Smooth muscle cell (in vitro differentiated cells): ENCODE measurements around the gene INPPL1. TPM values are rescaled to one million over a fixed set of nuclear protein-coding genes. Genes with fewer than 3 reads are reported as not detected.

Experiments used
- DNase-seq: peaks from one replicate; lab custom pipeline; 2025; ENCODE audit not compliant: unreplicated experiment; lab: John Stamatoyannopoulos, UW
- H2AFZ ChIP-seq: fragments of 200-600 bp; sonication (generic); 2 replicates; pipeline ENCODE4 v1.6.0; 2016; ENCODE audit warnings: antibody characterized with exemption, low read depth, mild to moderate bottlenecking
- H3F3A ChIP-seq: fragments of 200-600 bp; sonication (generic); 2 replicates; pipeline ENCODE4 v1.6.0; 2017; ENCODE audit warnings: antibody characterized with exemption, low read depth
- H3K27ac ChIP-seq: fragments of 200-600 bp; sonication (generic); 2 replicates; pipeline ENCODE4 v1.5.1; 2016; ENCODE audit warnings: low read depth, mild to moderate bottlenecking
- H3K27me3 ChIP-seq: fragments of 200-600 bp; sonication (generic); 2 replicates; pipeline ENCODE4 v1.6.1; 2016; ENCODE audit warnings: low read depth, mild to moderate bottlenecking
- H3K36me3 ChIP-seq: fragments of 200-600 bp; sonication (generic); 2 replicates; pipeline ENCODE4 v1.5.1; 2016; ENCODE audit warnings: low read depth
- H3K4me1 ChIP-seq: fragments of 200-600 bp; sonication (generic); 2 replicates; pipeline ENCODE4 v1.5.1; 2016; ENCODE audit warnings: low read depth
- H3K4me2 ChIP-seq: fragments of 200-600 bp; sonication (generic); 2 replicates; pipeline ENCODE4 v1.6.0; 2016; ENCODE audit warnings: mild to moderate bottlenecking
- H3K4me3 ChIP-seq: fragments of 200-600 bp; sonication (generic); 2 replicates; pipeline ENCODE4 v1.5.1; 2016; ENCODE audit warnings: mild to moderate bottlenecking
- H3K79me2 ChIP-seq: fragments of 200-600 bp; sonication (generic); 2 replicates; pipeline ENCODE4 v1.6.0; 2016; ENCODE audit warnings: low read depth, mild to moderate bottlenecking
- H3K9ac ChIP-seq: fragments of 200-600 bp; sonication (generic); 2 replicates; pipeline ENCODE4 v1.6.0; 2016; ENCODE audit warnings: low read depth
- H3K9me3 ChIP-seq: fragments of 200-600 bp; sonication (generic); replicated peaks from 2 replicates; pipeline ENCODE4 v1.5.1; 2016; ENCODE audit warnings: low read depth
- H4K20me1 ChIP-seq: fragments of 200-600 bp; sonication (generic); 2 replicates; pipeline ENCODE4 v1.6.0; 2016; ENCODE audit warnings: low read depth
- WGBS: methylation state at CpG from one replicate; pipeline ENCODE4 v1.1.7; 2016; ENCODE audit warnings: low lambda C conversion rate; 5-methylcytosine and 5-hydroxymethylcytosine counted together
- polyA plus RNA-seq: library from polyadenylated mRNA; unstranded; fragments of >200 nt; fragmentation: Nextera tagmentation; extraction: Ambion mirVana; gene quantifications from 2 replicates; pipeline ENCODE4 v1.2.1, GENCODE V29; 2016
- total RNA-seq: library from RNA; depleted of rRNA; stranded (reverse); fragments of >200 nt; gene quantifications from 2 replicates; pipeline ENCODE4 v1.2.3, GENCODE V29; 2014
- TF ChIP-seq, protein P1 (sequence below): fragments of 200-600 bp; sonication (generic); IDR thresholded peaks from 2 replicates; pipeline ENCODE4 v1.5.1; 2017; ENCODE audit warnings: borderline replicate concordance, mild to moderate bottlenecking, antibody characterized with exemption; ENCODE audit not compliant: insufficient read depth, poor library complexity, severe bottlenecking

INPPL1 gene
- total and polyA plus RNA-seq, 2 experiments from 2014 or later: 71.6 to 95.6 TPM

DNA sequence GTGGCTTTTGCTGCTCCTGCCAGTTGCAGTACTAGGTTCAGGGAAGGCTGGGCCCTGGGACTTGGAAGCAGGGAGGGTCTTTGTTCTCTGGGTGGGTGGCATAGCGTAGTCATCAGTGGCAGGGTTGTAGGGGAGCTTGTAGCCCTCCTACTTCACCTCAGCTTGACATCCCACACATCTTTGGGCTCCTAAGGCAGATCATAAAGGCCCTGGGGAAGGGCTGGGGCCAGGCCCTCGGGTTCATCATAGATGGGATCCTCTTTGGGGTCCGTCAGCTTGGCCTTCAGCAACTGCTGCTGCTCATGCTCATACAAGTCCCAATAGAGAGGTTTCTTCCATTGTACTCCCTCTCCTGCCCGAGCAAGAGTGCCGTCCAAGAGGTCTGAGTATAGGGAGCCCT lies 25.4 kb downstream of the INPPL1 start:
- Histone ChIP-seq H3K79me2 (no peaks in the 10 kb centered on the region), H3K9ac (no peak overlapping the region), H3K27me3 (peaks cover 36% of the 10 kb centered on the region), H3K36me3 (no peaks in the 10 kb centered on the region), H3K27ac (no peak overlapping the region), H3K4me3 (no peak overlapping the region), H3K4me2 (no peak overlapping the region), H3K4me1 (no peaks in the 10 kb centered on the region), H4K20me1 (no peaks in the 10 kb centered on the region), H3F3A (no peaks in the 10 kb centered on the region), H2AFZ (no peak overlapping the region), H3K9me3 (no peaks in the 10 kb centered on the region)
- TF ChIP-seq, protein P1, sequence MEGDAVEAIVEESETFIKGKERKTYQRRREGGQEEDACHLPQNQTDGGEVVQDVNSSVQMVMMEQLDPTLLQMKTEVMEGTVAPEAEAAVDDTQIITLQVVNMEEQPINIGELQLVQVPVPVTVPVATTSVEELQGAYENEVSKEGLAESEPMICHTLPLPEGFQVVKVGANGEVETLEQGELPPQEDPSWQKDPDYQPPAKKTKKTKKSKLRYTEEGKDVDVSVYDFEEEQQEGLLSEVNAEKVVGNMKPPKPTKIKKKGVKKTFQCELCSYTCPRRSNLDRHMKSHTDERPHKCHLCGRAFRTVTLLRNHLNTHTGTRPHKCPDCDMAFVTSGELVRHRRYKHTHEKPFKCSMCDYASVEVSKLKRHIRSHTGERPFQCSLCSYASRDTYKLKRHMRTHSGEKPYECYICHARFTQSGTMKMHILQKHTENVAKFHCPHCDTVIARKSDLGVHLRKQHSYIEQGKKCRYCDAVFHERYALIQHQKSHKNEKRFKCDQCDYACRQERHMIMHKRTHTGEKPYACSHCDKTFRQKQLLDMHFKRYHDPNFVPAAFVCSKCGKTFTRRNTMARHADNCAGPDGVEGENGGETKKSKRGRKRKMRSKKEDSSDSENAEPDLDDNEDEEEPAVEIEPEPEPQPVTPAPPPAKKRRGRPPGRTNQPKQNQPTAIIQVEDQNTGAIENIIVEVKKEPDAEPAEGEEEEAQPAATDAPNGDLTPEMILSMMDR: no peak
- DNase-seq: no peak
- WGBS: 93% methylated on average over 5 of the region's 5 CpGs

DNA sequence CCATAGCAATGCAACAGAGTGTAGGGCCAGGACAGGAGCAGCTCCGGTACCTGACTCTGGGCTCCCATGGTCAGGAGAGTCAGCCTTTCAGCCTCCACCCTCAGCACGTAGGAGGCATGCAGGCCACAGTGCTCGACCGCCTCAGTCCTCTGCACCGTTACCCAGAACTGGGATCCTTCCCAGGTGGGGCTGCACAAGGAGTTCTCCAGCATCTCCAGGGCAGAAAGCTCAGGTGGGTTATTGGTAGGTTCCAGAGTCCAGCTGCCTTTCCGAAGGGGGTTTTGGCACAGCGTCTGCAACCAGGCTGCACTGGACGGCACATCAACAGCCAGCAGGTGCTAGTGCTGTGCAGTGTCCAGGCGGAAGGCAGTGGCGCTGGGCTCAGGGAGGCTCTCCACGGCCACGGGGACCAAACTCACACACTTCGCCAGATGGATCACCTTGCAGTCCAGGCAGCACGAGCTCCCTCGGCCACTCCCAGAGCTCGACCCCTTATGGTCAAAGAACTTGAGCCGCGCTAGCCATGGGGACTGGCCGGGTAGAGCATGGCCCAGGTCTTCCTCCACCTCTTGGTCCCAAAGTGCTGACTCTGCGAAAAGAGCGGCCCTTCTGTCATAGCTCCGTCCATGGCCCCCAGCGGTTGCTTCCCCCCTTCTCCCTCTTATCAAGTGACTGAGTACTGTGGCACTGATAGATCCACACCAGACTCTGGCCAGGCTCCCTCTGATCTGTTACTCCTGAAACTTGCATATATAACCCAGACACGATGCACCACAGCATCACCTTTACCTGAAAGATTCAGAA lies 26.3 kb downstream of the INPPL1 start:
- H3K27me3 ChIP-seq: peaks cover 33% of the 10 kb centered on the region
- DNase-seq: no peak
- H3K9ac ChIP-seq: no peak overlapping the region

DNA sequence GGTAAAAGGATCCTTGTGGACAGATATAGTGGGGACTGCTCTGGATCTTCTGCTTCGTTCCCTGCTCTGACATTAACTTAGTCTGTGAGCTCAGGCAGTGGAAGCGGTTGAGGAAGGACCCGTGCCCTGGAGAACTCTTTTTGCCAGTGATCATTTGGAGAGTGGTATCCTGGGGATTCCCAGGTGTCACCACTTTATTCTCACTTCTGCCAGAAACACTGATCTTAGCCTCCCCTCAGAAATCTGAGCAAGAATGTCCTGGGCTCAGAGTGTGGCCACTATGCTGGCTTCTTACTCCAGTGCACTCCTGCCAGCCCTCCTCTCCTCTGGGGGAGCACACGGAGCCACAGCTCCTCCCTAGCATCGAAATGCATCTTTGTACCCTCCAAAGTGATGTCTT lies 27.0 kb downstream of the INPPL1 start:
- TF ChIP-seq, protein P1: no peak
- no peak overlapping the region for H3K27ac ChIP-seq
- no peak overlapping the region for H3K4me3 ChIP-seq
- no peak for DNase-seq
- H3K4me2 ChIP-seq: no peak overlapping the region
- no peak overlapping the region for H2AFZ ChIP-seq
- no peaks in the 10 kb centered on the region for H3K36me3 ChIP-seq
- H4K20me1 ChIP-seq: no peaks in the 10 kb centered on the region
- 92% methylated on average over 5 of the region's 5 CpGs for WGBS
- H3K9ac ChIP-seq: no peak overlapping the region
- H3K79me2 ChIP-seq: no peaks in the 10 kb centered on the region
- H3F3A ChIP-seq: no peaks in the 10 kb centered on the region
- no peaks in the 10 kb centered on the region for H3K9me3 ChIP-seq
- H3K27me3 ChIP-seq: peaks cover 29% of the 10 kb centered on the region
- no peaks in the 10 kb centered on the region for H3K4me1 ChIP-seq

More for the DNA sequence above, 26.3 kb downstream of the INPPL1 start:
- TF ChIP-seq, protein P1: no peak
- H3K4me3 ChIP-seq: no peak overlapping the region
- H3F3A ChIP-seq: no peaks in the 10 kb centered on the region
- H3K4me1 ChIP-seq: no peaks in the 10 kb centered on the region
- no peaks in the 10 kb centered on the region for H4K20me1 ChIP-seq
- 91% methylated on average over 24 of the region's 24 CpGs for WGBS
- H2AFZ ChIP-seq: no peak overlapping the region
- no peaks in the 10 kb centered on the region for H3K79me2 ChIP-seq
- H3K4me2 ChIP-seq: no peak overlapping the region
- H3K9me3 ChIP-seq: no peaks in the 10 kb centered on the region
- H3K27ac ChIP-seq: no peak overlapping the region
- no peaks in the 10 kb centered on the region for H3K36me3 ChIP-seq

DNA sequence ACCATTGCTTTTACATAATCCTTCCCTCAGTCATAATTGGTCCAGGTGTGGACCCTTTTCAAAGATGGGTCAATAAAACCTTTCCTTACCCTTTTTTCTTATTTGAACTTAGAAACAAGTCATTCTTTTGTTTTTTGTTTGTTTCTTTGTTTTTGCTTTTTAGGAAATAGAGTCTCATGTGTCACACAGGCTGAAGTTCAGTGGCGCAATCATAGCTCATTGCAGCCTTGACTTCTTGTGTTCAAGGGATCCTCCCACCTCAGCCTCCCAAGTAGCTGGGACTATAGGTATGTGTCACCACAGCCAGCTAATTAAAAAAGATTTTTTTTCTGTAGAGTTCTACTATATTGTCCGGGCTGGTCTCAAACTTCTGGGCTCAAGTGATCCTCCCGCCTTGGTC lies 28.8 kb downstream of the INPPL1 start:
- H4K20me1 ChIP-seq: no peaks in the 10 kb centered on the region
- no peak overlapping the region for H3K4me2 ChIP-seq
- H3K4me3 ChIP-seq: no peak overlapping the region
- 92% methylated on average over 3 of the region's 3 CpGs for WGBS
- TF ChIP-seq, protein P1: no peak
- no peaks in the 10 kb centered on the region for H3K36me3 ChIP-seq
- no peak overlapping the region for H2AFZ ChIP-seq
- H3K27ac ChIP-seq: no peak overlapping the region
- peaks cover 17% of the 10 kb centered on the region for H3K27me3 ChIP-seq
- no peak overlapping the region for H3K9ac ChIP-seq
- no peaks in the 10 kb centered on the region for H3K9me3 ChIP-seq
- no peak for DNase-seq
- no peaks in the 10 kb centered on the region for H3K4me1 ChIP-seq
- H3K79me2 ChIP-seq: no peaks in the 10 kb centered on the region
- no peaks in the 10 kb centered on the region for H3F3A ChIP-seq
